ENCODE data around the gene TMEM135.
A peak's percentile ranks its signal among the peaks of the same experiment; 100 is the strongest.
"Not testable (repeated sequence)": the region's sequence is repeated elsewhere in the genome, so short reads cannot be mapped to it uniquely, and the experiment has no call there.

The TMEM135 gene

GRCh38 chr11:87092567-87092966, 54.8 kb downstream of the TMEM135 start:
- no peaks in the 10 kb centered on the region for H4K20me1 ChIP-seq (ENCODE audit: low read depth, low read length)
- no peak overlapping the region for H2AFZ ChIP-seq (ENCODE audit: low read depth, low read length, severe bottlenecking)
- H3F3A ChIP-seq (ENCODE audit: insufficient read depth), result 0 out of 2 replicates have a peak, but pooled peaks cover 11% of the 10 kb centered on the region
- peaks cover 11% of the 10 kb centered on the region; the same call in 1 of the 2 replicates for H3K9me3 ChIP-seq (ENCODE audit: insufficient read depth, low read length)
- H3K9ac ChIP-seq (ENCODE audit: low read length), result no peak overlapping the region
- H3K27ac ChIP-seq (ENCODE audit: low read depth, low read length), result no peak overlapping the region
- no peaks in the 10 kb centered on the region for H3K9me2 ChIP-seq (replicated peaks; ENCODE audit: insufficient read depth, low read length)
- no peaks in the 10 kb centered on the region for H3K79me2 ChIP-seq (ENCODE audit: insufficient read depth, low read length)
- H3K4me3 ChIP-seq (ENCODE audit: insufficient read depth, low read length, poor library complexity, severe bottlenecking), result no peak overlapping the region
- H3K27me3 ChIP-seq (ENCODE audit: low read length), result no peaks in the 10 kb centered on the region
- H3K4me2 ChIP-seq (ENCODE audit: low read depth, low read length, poor library complexity, severe bottlenecking), result no peak overlapping the region
- no peak for TF ChIP-seq EZH2phosphoT487 (conservative IDR thresholded peaks at IDR 0.05; ENCODE audit: low read length)
- no peak for TF ChIP-seq CTCF (IDR thresholded peaks at IDR 0.05; ENCODE audit: insufficient read depth, low read length, poor library complexity, severe bottlenecking)
- peaks cover 16% of the 10 kb centered on the region; the same call in 1 of the 2 replicates for H3K36me3 ChIP-seq (ENCODE audit: low read length)

- Histone ChIP-seq H3K9me3 (ENCODE audit: insufficient read depth, low read length) (no peaks in the 10 kb centered on the region), H3K4me3 (ENCODE audit: insufficient read depth, low read length, poor library complexity, severe bottlenecking) (no peak overlapping the region), H3K9me2 (replicated peaks; ENCODE audit: insufficient read depth, low read length) (no peaks in the 10 kb centered on the region), H3K27me3 (ENCODE audit: low read length) (no peaks in the 10 kb centered on the region), H2AFZ (ENCODE audit: low read depth, low read length, severe bottlenecking) (peak overlapping the region; percentile 52), H3K4me2 (ENCODE audit: low read depth, low read length, poor library complexity, severe bottlenecking) (no peak overlapping the region), H3K36me3 (ENCODE audit: low read length) (peaks cover under 1% of the 10 kb centered on the region; the same call in 1 of the 2 replicates), H3F3A (ENCODE audit: insufficient read depth) (no peaks in the 10 kb centered on the region), H3K79me2 (ENCODE audit: insufficient read depth, low read length) (no peaks in the 10 kb centered on the region), H3K27ac (ENCODE audit: low read depth, low read length) (no peak overlapping the region), H3K9ac (ENCODE audit: low read length) (no peak overlapping the region), H4K20me1 (ENCODE audit: low read depth, low read length) (no peaks in the 10 kb centered on the region)
- TF ChIP-seq EZH2phosphoT487 (conservative IDR thresholded peaks at IDR 0.05; ENCODE audit: low read length) (no peak), CTCF (IDR thresholded peaks at IDR 0.05; ENCODE audit: insufficient read depth, low read length, poor library complexity, severe bottlenecking) (peak; percentile 47)
Observed at GRCh38 chr11:87097582-87097981, 59.8 kb downstream of the TMEM135 start.

GRCh38 chr11:87101956-87102580, 64.3 kb downstream of the TMEM135 start:
- Histone ChIP-seq H3K79me2 (ENCODE audit: insufficient read depth, low read length) (no peaks in the 10 kb centered on the region), H3K27me3 (ENCODE audit: low read length) (no peaks in the 10 kb centered on the region), H3K9ac (ENCODE audit: low read length) (no peak overlapping the region), H3K36me3 (ENCODE audit: low read length) (no peaks in the 10 kb centered on the region), H2AFZ (ENCODE audit: low read depth, low read length, severe bottlenecking) (no peak overlapping the region), H3K27ac (ENCODE audit: low read depth, low read length) (no peak overlapping the region), H3K9me2 (replicated peaks; ENCODE audit: insufficient read depth, low read length) (no peaks in the 10 kb centered on the region), H3K4me3 (ENCODE audit: insufficient read depth, low read length, poor library complexity, severe bottlenecking) (no peak overlapping the region), H3K9me3 (ENCODE audit: insufficient read depth, low read length) (no peaks in the 10 kb centered on the region), H4K20me1 (ENCODE audit: low read depth, low read length) (no peaks in the 10 kb centered on the region), H3K4me2 (ENCODE audit: low read depth, low read length, poor library complexity, severe bottlenecking) (no peak overlapping the region), H3F3A (ENCODE audit: insufficient read depth) (no peaks in the 10 kb centered on the region)
- TF ChIP-seq EZH2phosphoT487 (conservative IDR thresholded peaks at IDR 0.05; ENCODE audit: low read length), result no peak
- no peak for TF ChIP-seq CTCF (IDR thresholded peaks at IDR 0.05; ENCODE audit: insufficient read depth, low read length, poor library complexity, severe bottlenecking)

DNA sequence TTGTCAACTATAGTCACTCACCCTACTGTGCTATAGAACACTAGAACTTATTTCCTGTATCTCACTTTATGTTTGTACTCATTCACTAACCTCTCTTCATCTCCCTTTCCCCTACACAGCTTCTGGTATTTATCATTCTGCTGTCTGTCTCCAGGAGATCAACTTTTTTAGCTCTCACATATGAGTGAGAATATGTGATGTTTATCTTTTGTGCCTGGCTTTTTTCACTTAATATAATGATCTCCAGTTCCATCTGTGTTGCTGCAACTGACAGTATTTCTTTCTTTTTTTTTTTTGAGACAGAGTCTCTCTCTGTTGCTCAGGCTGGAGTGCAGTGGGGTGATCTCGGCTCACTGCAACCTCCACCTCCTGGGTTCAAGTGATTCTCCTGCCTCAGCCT, 68.1 kb downstream of the TMEM135 start:
- not testable (repeated sequence) for H3K4me3 ChIP-seq (ENCODE audit: insufficient read depth, low read length, poor library complexity, severe bottlenecking); H3K9me2 ChIP-seq (replicated peaks; ENCODE audit: insufficient read depth, low read length); H3K36me3 ChIP-seq (ENCODE audit: low read length); H3F3A ChIP-seq (ENCODE audit: insufficient read depth); H2AFZ ChIP-seq (ENCODE audit: low read depth, low read length, severe bottlenecking); H3K9me3 ChIP-seq (ENCODE audit: insufficient read depth, low read length); H3K27ac ChIP-seq (ENCODE audit: low read depth, low read length); H3K27me3 ChIP-seq (ENCODE audit: low read length); H4K20me1 ChIP-seq (ENCODE audit: low read depth, low read length); H3K4me2 ChIP-seq (ENCODE audit: low read depth, low read length, poor library complexity, severe bottlenecking); H3K79me2 ChIP-seq (ENCODE audit: insufficient read depth, low read length); H3K9ac ChIP-seq (ENCODE audit: low read length)

DNA sequence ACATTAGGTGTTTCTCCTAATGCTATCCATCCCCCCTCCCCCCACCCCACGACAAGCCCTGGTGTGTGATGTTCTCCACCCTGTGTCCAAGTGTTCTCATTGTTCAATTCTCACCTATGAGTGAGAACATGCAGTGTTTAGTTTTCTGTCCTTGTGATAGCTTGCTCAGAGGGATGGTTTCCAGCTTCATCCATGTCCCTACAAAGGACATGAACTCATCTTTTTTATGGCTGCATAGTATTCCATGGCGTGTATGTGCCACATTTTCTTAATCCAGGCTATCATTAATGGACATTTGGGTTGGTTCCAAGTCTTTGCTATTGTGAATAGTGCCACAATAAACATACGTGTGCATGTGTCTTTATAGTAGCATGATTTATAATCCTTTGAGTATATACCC, 69.6 kb downstream of the TMEM135 start:
- H3K79me2 ChIP-seq (ENCODE audit: insufficient read depth, low read length); H4K20me1 ChIP-seq (ENCODE audit: low read depth, low read length); H3K4me3 ChIP-seq (ENCODE audit: insufficient read depth, low read length, poor library complexity, severe bottlenecking); H3K9ac ChIP-seq (ENCODE audit: low read length); H3F3A ChIP-seq (ENCODE audit: insufficient read depth); H3K27me3 ChIP-seq (ENCODE audit: low read length); H3K36me3 ChIP-seq (ENCODE audit: low read length); H2AFZ ChIP-seq (ENCODE audit: low read depth, low read length, severe bottlenecking); H3K27ac ChIP-seq (ENCODE audit: low read depth, low read length); H3K9me3 ChIP-seq (ENCODE audit: insufficient read depth, low read length); H3K9me2 ChIP-seq (replicated peaks; ENCODE audit: insufficient read depth, low read length); H3K4me2 ChIP-seq (ENCODE audit: low read depth, low read length, poor library complexity, severe bottlenecking): not testable (repeated sequence)
